ENCODE measurements around the gene COL28A1.

The COL28A1 gene

DNA sequence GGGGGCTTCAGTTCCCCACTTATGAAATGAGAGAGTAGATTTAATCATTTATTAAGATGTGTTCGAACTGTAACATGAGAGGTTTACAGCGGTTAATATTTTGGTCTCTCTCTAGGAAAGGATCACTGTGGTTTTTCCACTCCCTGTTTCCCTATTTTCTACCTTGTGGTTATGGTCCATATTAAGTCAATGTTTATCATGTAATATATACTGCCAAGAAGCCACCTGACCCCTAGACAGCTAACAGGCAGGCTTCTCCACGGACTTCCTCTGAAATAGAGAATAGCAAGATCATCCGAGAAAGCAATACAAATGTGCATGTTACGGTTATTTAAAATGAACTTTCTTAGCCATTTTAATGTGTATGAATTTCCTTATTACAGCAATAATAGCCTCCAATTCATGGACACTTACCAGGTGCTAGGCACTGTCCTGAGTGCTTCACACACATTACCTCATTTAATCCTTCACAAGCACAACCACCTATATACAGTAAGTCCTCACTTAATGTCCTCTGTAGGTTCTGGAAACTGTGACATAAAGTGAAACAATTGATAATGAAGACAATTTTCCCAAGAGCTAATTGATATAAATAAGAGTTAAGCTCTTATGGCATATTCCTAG is 835 bp upstream of the COL28A1 start:
- Histone ChIP-seq H3K4me3 (ENCODE audit: low read depth, low read length) (no peak overlapping the region), H3K4me1 (ENCODE audit: control insufficient read depth, insufficient read depth, low read length) (no peaks in the 10 kb centered on the region), H3K27ac (ENCODE audit: extremely low read depth, low read depth, low read length) (no peak overlapping the region), H3K9me3 (ENCODE audit: control insufficient read depth, insufficient read depth, low read depth, low read length) (no peaks in the 10 kb centered on the region), H3K36me3 (ENCODE audit: control insufficient read depth in 2 of 2, insufficient read depth in 1 of 2, low read length in 2 of 2) (no peaks in the 10 kb centered on the region)
- POLR2A ChIA-PET, result no interaction called here
- CTCF ChIA-PET, result interaction anchor here (0.6 to 3.2 kb wide), 2 partner anchors 112 to 433 kb away, joined by 3 to 15 read pairs; no protein-coding TSS in a partner anchor
- TF ChIP-seq, protein P1, sequence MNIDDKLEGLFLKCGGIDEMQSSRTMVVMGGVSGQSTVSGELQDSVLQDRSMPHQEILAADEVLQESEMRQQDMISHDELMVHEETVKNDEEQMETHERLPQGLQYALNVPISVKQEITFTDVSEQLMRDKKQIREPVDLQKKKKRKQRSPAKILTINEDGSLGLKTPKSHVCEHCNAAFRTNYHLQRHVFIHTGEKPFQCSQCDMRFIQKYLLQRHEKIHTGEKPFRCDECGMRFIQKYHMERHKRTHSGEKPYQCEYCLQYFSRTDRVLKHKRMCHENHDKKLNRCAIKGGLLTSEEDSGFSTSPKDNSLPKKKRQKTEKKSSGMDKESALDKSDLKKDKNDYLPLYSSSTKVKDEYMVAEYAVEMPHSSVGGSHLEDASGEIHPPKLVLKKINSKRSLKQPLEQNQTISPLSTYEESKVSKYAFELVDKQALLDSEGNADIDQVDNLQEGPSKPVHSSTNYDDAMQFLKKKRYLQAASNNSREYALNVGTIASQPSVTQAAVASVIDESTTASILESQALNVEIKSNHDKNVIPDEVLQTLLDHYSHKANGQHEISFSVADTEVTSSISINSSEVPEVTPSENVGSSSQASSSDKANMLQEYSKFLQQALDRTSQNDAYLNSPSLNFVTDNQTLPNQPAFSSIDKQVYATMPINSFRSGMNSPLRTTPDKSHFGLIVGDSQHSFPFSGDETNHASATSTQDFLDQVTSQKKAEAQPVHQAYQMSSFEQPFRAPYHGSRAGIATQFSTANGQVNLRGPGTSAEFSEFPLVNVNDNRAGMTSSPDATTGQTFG (tag by site-specific recombination; IDR thresholded peaks at IDR 0.05; ENCODE audit: borderline replicate concordance), result no peak
- TF ChIP-seq ZNF549 (tag by site-specific recombination; IDR thresholded peaks at IDR 0.05), result no peak
- no peak for TF ChIP-seq ZNF114 (tag by site-specific recombination; IDR thresholded peaks at IDR 0.05)
- no peak for TF ChIP-seq ZNF24 (tag by site-specific recombination; IDR thresholded peaks at IDR 0.05)
- TF ChIP-seq ZNF561 (tag by site-specific recombination; IDR thresholded peaks at IDR 0.05; ENCODE audit: borderline replicate concordance), result no peak
- TF ChIP-seq ZNF324 (tag by site-specific recombination; IDR thresholded peaks at IDR 0.05), result no peak
- TF ChIP-seq ZBTB21 (tag by site-specific recombination; IDR thresholded peaks at IDR 0.05), result no peak
- TF ChIP-seq ZNF138 (tag by site-specific recombination; IDR thresholded peaks at IDR 0.05; ENCODE audit: borderline replicate concordance), result no peak
- no peak for TF ChIP-seq PRDM10 (tag by site-specific recombination; IDR thresholded peaks at IDR 0.05)
- no peak for TF ChIP-seq OVOL3 (tag by site-specific recombination; IDR thresholded peaks at IDR 0.05)
- TF ChIP-seq REPIN1 (tag by site-specific recombination; IDR thresholded peaks at IDR 0.05; ENCODE audit: low read depth), result no peak
- TF ChIP-seq ZEB2 (tag by site-specific recombination; IDR thresholded peaks at IDR 0.05), result no peak
- no peak for TF ChIP-seq MEIS1 (CRISPR knock-in tag; IDR thresholded peaks at IDR 0.05; ENCODE audit: borderline replicate concordance)

GRCh38 chr7:7533831-7534430 is 1.7 kb downstream of the COL28A1 start:
- Histone ChIP-seq H3K9me3 (ENCODE audit: control insufficient read depth, insufficient read depth, low read depth, low read length) (no peaks in the 10 kb centered on the region), H3K27ac (ENCODE audit: extremely low read depth, low read depth, low read length) (no peak overlapping the region), H3K36me3 (ENCODE audit: control insufficient read depth in 2 of 2, insufficient read depth in 1 of 2, low read length in 2 of 2) (no peaks in the 10 kb centered on the region), H3K4me3 (ENCODE audit: low read depth, low read length) (no peak overlapping the region), H3K4me1 (ENCODE audit: control insufficient read depth, insufficient read depth, low read length) (no peaks in the 10 kb centered on the region)
- POLR2A ChIA-PET, result no interaction called here
- CTCF ChIA-PET, result no interaction called here
- TF ChIP-seq, protein P2, sequence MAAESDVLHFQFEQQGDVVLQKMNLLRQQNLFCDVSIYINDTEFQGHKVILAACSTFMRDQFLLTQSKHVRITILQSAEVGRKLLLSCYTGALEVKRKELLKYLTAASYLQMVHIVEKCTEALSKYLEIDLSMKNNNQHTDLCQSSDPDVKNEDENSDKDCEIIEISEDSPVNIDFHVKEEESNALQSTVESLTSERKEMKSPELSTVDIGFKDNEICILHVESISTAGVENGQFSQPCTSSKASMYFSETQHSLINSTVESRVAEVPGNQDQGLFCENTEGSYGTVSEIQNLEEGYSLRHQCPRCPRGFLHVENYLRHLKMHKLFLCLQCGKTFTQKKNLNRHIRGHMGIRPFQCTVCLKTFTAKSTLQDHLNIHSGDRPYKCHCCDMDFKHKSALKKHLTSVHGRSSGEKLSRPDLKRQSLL (tag by site-specific recombination; IDR thresholded peaks at IDR 0.05), result no peak
- TF ChIP-seq, protein P3, sequence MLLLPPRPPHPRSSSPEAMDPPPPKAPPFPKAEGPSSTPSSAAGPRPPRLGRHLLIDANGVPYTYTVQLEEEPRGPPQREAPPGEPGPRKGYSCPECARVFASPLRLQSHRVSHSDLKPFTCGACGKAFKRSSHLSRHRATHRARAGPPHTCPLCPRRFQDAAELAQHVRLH (tag by site-specific recombination; IDR thresholded peaks at IDR 0.05), result no peak
- TF ChIP-seq, protein P4, sequence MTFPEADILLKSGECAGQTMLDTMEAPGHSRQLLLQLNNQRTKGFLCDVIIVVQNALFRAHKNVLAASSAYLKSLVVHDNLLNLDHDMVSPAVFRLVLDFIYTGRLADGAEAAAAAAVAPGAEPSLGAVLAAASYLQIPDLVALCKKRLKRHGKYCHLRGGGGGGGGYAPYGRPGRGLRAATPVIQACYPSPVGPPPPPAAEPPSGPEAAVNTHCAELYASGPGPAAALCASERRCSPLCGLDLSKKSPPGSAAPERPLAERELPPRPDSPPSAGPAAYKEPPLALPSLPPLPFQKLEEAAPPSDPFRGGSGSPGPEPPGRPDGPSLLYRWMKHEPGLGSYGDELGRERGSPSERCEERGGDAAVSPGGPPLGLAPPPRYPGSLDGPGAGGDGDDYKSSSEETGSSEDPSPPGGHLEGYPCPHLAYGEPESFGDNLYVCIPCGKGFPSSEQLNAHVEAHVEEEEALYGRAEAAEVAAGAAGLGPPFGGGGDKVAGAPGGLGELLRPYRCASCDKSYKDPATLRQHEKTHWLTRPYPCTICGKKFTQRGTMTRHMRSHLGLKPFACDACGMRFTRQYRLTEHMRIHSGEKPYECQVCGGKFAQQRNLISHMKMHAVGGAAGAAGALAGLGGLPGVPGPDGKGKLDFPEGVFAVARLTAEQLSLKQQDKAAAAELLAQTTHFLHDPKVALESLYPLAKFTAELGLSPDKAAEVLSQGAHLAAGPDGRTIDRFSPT (tag by site-specific recombination; IDR thresholded peaks at IDR 0.05), result no peak
- TF ChIP-seq, protein P5, sequence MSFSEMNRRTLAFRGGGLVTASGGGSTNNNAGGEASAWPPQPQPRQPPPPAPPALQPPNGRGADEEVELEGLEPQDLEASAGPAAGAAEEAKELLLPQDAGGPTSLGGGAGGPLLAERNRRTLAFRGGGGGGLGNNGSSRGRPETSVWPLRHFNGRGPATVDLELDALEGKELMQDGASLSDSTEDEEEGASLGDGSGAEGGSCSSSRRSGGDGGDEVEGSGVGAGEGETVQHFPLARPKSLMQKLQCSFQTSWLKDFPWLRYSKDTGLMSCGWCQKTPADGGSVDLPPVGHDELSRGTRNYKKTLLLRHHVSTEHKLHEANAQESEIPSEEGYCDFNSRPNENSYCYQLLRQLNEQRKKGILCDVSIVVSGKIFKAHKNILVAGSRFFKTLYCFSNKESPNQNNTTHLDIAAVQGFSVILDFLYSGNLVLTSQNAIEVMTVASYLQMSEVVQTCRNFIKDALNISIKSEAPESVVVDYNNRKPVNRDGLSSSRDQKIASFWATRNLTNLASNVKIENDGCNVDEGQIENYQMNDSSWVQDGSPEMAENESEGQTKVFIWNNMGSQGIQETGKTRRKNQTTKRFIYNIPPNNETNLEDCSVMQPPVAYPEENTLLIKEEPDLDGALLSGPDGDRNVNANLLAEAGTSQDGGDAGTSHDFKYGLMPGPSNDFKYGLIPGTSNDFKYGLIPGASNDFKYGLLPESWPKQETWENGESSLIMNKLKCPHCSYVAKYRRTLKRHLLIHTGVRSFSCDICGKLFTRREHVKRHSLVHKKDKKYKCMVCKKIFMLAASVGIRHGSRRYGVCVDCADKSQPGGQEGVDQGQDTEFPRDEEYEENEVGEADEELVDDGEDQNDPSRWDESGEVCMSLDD (tag by site-specific recombination; IDR thresholded peaks at IDR 0.05), result no peak
- no peak for TF ChIP-seq ZNF530 (tag by site-specific recombination; IDR thresholded peaks at IDR 0.05; ENCODE audit: low read depth)
